Heart left ventricle (tissue), 16 donors: ENCODE measurements around the gene COL23A1. TPM values are rescaled to one million over a fixed set of nuclear protein-coding genes. Genes with fewer than 3 reads are reported as not detected.
A peak's percentile ranks its signal among the peaks of the same experiment; 100 is the strongest.

Source experiments
- ATAC-seq, 4 donors: fragments of 200-7000 bp; cut with Tn5 transposase; one replicate each; pipeline ENCODE4 v1.9.1; 2020 to 2022; ENCODE audit warnings: moderate library complexity in 4 of 4, mild to moderate bottlenecking in 3 of 4, moderate number of reproducible peaks in 1 of 4
- DNase-seq, 5 donors: peaks; one replicate each; pipeline ENCODE4 v3.0.0-alpha.2; 2020
- H3K27ac ChIP-seq, 12 donors: fragments of 200-600 bp; sonication (generic) in 4 of 12; one replicate each; pipeline versions ENCODE4 v1.5.0 to v1.8.0; 2016 to 2022; ENCODE audit warnings: mild to moderate bottlenecking in 2 of 12
- H3K27me3 ChIP-seq, 9 donors: fragments of 200-600 bp; sonication (generic) in 2 of 9; one replicate each; pipeline versions ENCODE4 v1.5.1 to v1.8.0; 2016 to 2022; ENCODE audit warnings: mild to moderate bottlenecking in 3 of 9
- H3K36me3 ChIP-seq, 9 donors: fragments of 200-600 bp; sonication (generic) in 2 of 9; one replicate each; pipeline versions ENCODE4 v1.5.0 to v1.8.0; 2018 to 2022; ENCODE audit warnings: mild to moderate bottlenecking in 2 of 9
- H3K4me1 ChIP-seq, 12 donors: fragments of 200-600 bp; sonication (generic) in 4 of 12; one replicate each; pipeline versions ENCODE4 v1.5.0 to v1.8.0; 2016 to 2022; ENCODE audit warnings: mild to moderate bottlenecking in 3 of 12
- H3K4me3 ChIP-seq, 12 donors: fragments of 200-600 bp; sonication (generic) in 4 of 12; one replicate each; pipeline versions ENCODE4 v1.5.0 to v1.8.0; 2017 to 2022; ENCODE audit warnings: mild to moderate bottlenecking in 9 of 12, moderate library complexity in 4 of 12
- H3K9me3 ChIP-seq, 12 donors: fragments of 200-600 bp; sonication (generic) in 4 of 12; one replicate each; pipeline versions ENCODE4 v1.5.0 to v1.8.0; 2016 to 2022; ENCODE audit warnings: mild to moderate bottlenecking in 1 of 12
- CTCF ChIP-seq, 12 donors: fragments of 200-600 bp; sonication (generic) in 4 of 12; IDR thresholded peaks; one replicate each; pipeline versions ENCODE4 v1.5.0 to v1.8.0; 2018 to 2022; ENCODE audit warnings: antibody characterized with exemption in 12 of 12, mild to moderate bottlenecking in 5 of 12
- POLR2A ChIP-seq, 2 donors: fragments of 450-650 bp; IDR thresholded peaks; one replicate each; pipeline ENCODE4 v1.6.1; 2017; ENCODE audit warnings: antibody characterized with exemption in 2 of 2, mild to moderate bottlenecking in 2 of 2, moderate library complexity in 2 of 2
- WGBS, 4 donors: extraction: QIAGEN DNeasy Blood & Tissue Kit in 2 of 4; methylation state at CpG; one replicate each; pipeline versions ENCODE4 v1.1.5 to v1.1.7; 2013 to 2018; 5-methylcytosine and 5-hydroxymethylcytosine counted together
- intact Hi-C, 10 donors: fragments of 100-400 bp; cut with DNase I; formaldehyde crosslinking; loops; one replicate each; pipeline versions ENCODE4 v1.11.1 to v1.14.2; 2022
- polyA plus RNA-seq, 2 donors: library from polyadenylated mRNA; stranded (reverse); fragments of 200-250 nt; gene quantifications; one replicate each; pipeline ENCODE4 v1.2.3, GENCODE V29; 2013
- total RNA-seq, 9 donors: library from RNA; depleted of rRNA in 2 of 9; stranded (reverse); fragments of >200 nt in 2 of 9; fragmentation: NEBNext Ultra II Directional in 3 of 9; extraction: Animal tissue kit (Norgen Biotek cat#: 25700) in 3 of 9; gene quantifications; one replicate each; pipeline versions ENCODE4 v1.1.0 to v1.2.4, GENCODE V29; 2016 to 2023
- donor health status: ischemic (EF 13 %, LVEDD 7.1; RV severe dilation, severe dysfunction).
- donor health status: healthy with polysubstance abuse.
- donor health status: DM: no; HTN: yes; CAD: no.
- donor health status: DM: no; HTN: no; CAD: no.
- donor health status: ischemic (EF 25% LVEDD 6.9; RV normal size, moderate dysfunction).
- donor health status: ischemic (EF 25% LVEDD 5.7; RV mildly dilated, moderate dysfunction).
- donor health status: healthy.
- donor health status: DM: yes; HTN: yes; CAD: no.
- donor health status: ischemic (EF 35%, LVEDD 5.7; RV mildly dilated, moderate dysfunction).
- donor health status: nonischemic (EF 11% LVEDD 7.7; RV severe dilation, severe dysfunction).
- donor health status: DM: yes; HTN: yes; CAD: no.
- donor health status: PGD.
- donor health status: ischemic (EF 29% LVEDD 5.4; RV normal size, mild dysfunction).
- donor health status: nonischemic (EF 23%, LVEDD 6.1; RV moderate dilation, normal function).

COL23A1 gene
- total and polyA plus RNA-seq, 11 donors = 6.0 to 33.0 (median 18.8) TPM

- H3K27ac ChIP-seq = peak overlapping the region in 2 of 12 donors; percentile 37 to 79
- ATAC-seq (no peak), DNase-seq (no peak)
- peaks cover 0 to 25% (median 3%) of the 10 kb centered on the region in 12 donors for H3K4me1 ChIP-seq
- intact Hi-C loops = loop anchor here in 1 of 10 donors (5.0 kb wide), 1 partner anchor 42 kb away; no protein-coding TSS in a partner anchor
- TF ChIP-seq CTCF (IDR thresholded peaks at IDR 0.05) = no peak
- TF ChIP-seq POLR2A (IDR thresholded peaks at IDR 0.05) = no peak
- no peak overlapping the region for H3K4me3 ChIP-seq
- 18 to 52% (median 42%) methylated on average over 8 to 11 of the region's 11 CpGs for WGBS, 4 donors
- no peaks in the 10 kb centered on the region for H3K27me3 ChIP-seq
- peaks cover 0 to 4% (median 0%) of the 10 kb centered on the region in 12 donors for H3K9me3 ChIP-seq
- H3K36me3 ChIP-seq = no peaks in the 10 kb centered on the region
Measured at GRCh38 chr5:178529080-178529479, 61.1 kb downstream of the COL23A1 start.

- H3K4me1 ChIP-seq = peaks cover 0 to 25% (median 3%) of the 10 kb centered on the region in 12 donors
- peak; percentile 91 to 97 (median 94) for ATAC-seq
- no peaks in the 10 kb centered on the region for H3K27me3 ChIP-seq
- WGBS, 4 donors = 45 to 52% (median 49%) methylated on average over 17 to 18 of the region's 18 CpGs
- DNase-seq = peak; percentile 44 to 91 (median 74)
- no peak overlapping the region for H3K4me3 ChIP-seq
- no peaks in the 10 kb centered on the region for H3K36me3 ChIP-seq
- peak overlapping the region; percentile 34 to 90 (median 72) for H3K27ac ChIP-seq
- intact Hi-C loops = loop anchor here in 1 of 10 donors (1.0 to 5.0 kb wide), 3 partner anchors 17 to 66 kb away; no protein-coding TSS in a partner anchor
- H3K9me3 ChIP-seq = peaks cover 0 to 4% (median 0%) of the 10 kb centered on the region in 12 donors
- TF ChIP-seq CTCF (IDR thresholded peaks at IDR 0.05) = no peak
- TF ChIP-seq POLR2A (IDR thresholded peaks at IDR 0.05) = no peak
Measured at GRCh38 chr5:178527458-178528307, 62.5 kb downstream of the COL23A1 start.

GRCh38 chr5:178526773-178527457, 63.3 kb downstream of the COL23A1 start:
- no peak for TF ChIP-seq POLR2A (IDR thresholded peaks at IDR 0.05)
- TF ChIP-seq CTCF (IDR thresholded peaks at IDR 0.05) = no peak
- Histone ChIP-seq H3K9me3 (peaks cover 0 to 4% (median 0%) of the 10 kb centered on the region in 12 donors), H3K4me1 (peaks cover 0 to 25% (median 3%) of the 10 kb centered on the region in 12 donors), H3K36me3 (no peaks in the 10 kb centered on the region), H3K27ac (peak overlapping the region; percentile 34 to 90 (median 72)), H3K4me3 (no peak overlapping the region), H3K27me3 (no peaks in the 10 kb centered on the region)
- peak; percentile 7 to 46 (median 22) for ATAC-seq
- 76 to 79% (median 77%) methylated on average over 14 of the region's 14 CpGs for WGBS, 4 donors
- intact Hi-C loops = loop anchor here in 1 of 10 donors (1.0 to 5.0 kb wide), 3 partner anchors 17 to 66 kb away; no protein-coding TSS in a partner anchor
- no peak for DNase-seq
